HEK293T (cell line): ENCODE results near the gene SLC4A8.

Experiments used
- CTCF ChIA-PET: fragments of 350-600 bp; formaldehyde crosslinking; extraction: SDS; loops from one replicate; lab custom pipeline; 2021; ENCODE audit warnings: antibody characterized with exemption, inconsistent platforms; lab: Yijun Ruan, JAX
- POLR2A ChIA-PET: fragments of 350-600 bp; formaldehyde crosslinking; extraction: SDS; loops from one replicate; lab custom pipeline; 2020; ENCODE audit warnings: antibody characterized with exemption, inconsistent platforms; lab: Yijun Ruan, JAX
- DNase-seq: peaks from one replicate; pipeline ENCODE4 v3.0.0; 2012; ENCODE audit warnings: mixed read lengths; ENCODE audit errors: extremely low spot score
- ARNT ChIP-seq: fragments of 450-650 bp; IDR thresholded peaks from 2 replicates; pipeline ENCODE4 v1.6.1; 2017; ENCODE audit warnings: mild to moderate bottlenecking
- BHLHE40 ChIP-seq: fragments of 450-650 bp; IDR thresholded peaks from 2 replicates; pipeline ENCODE4 v1.6.1; 2016; ENCODE audit warnings: mild to moderate bottlenecking, moderate library complexity, borderline replicate concordance
- CTBP1 ChIP-seq: fragments of 450-650 bp; IDR thresholded peaks from 2 replicates; pipeline ENCODE4 v1.6.1; 2016; ENCODE audit warnings: borderline replicate concordance
- ELF4 ChIP-seq: fragments of 450-650 bp; IDR thresholded peaks from 2 replicates; pipeline ENCODE4 v1.6.1; 2017; ENCODE audit warnings: antibody characterized with exemption
- FOXA1 ChIP-seq: fragments of 450-650 bp; IDR thresholded peaks from 2 replicates; pipeline ENCODE4 v1.6.1; 2016; ENCODE audit warnings: mild to moderate bottlenecking
- FOXK2 ChIP-seq: fragments of 450-650 bp; IDR thresholded peaks from 2 replicates; pipeline ENCODE4 v1.6.1; 2016; ENCODE audit warnings: mild to moderate bottlenecking
- FOXM1 ChIP-seq: fragments of 450-650 bp; IDR thresholded peaks from 2 replicates; pipeline ENCODE4 v1.6.1; 2017; ENCODE audit warnings: mild to moderate bottlenecking, borderline replicate concordance
- HDGF ChIP-seq: fragments of 450-650 bp; IDR thresholded peaks from 2 replicates; pipeline ENCODE4 v1.6.1; 2017; ENCODE audit warnings: antibody characterized with exemption, borderline replicate concordance
- L3MBTL2 ChIP-seq: fragments of 450-650 bp; conservative IDR thresholded peaks from 2 replicates; pipeline ENCODE4 v1.6.1; 2016; ENCODE audit warnings: mild to moderate bottlenecking
- LEF1 ChIP-seq: fragments of 450-650 bp; IDR thresholded peaks from 2 replicates; pipeline ENCODE4 v1.6.1; 2017; ENCODE audit warnings: mild to moderate bottlenecking, borderline replicate concordance
- NFRKB ChIP-seq: fragments of 450-650 bp; IDR thresholded peaks from 2 replicates; pipeline ENCODE4 v1.6.1; 2016; ENCODE audit warnings: mild to moderate bottlenecking, moderate library complexity
- PKNOX1 ChIP-seq: fragments of 450-650 bp; IDR thresholded peaks from 2 replicates; pipeline ENCODE4 v1.6.1; 2016
- SP1 ChIP-seq: fragments of 450-650 bp; IDR thresholded peaks from 2 replicates; pipeline ENCODE4 v1.6.1; 2017
- SUZ12 ChIP-seq: fragments of 450-650 bp; IDR thresholded peaks from 2 replicates; pipeline ENCODE4 v1.6.1; 2016; ENCODE audit warnings: mild to moderate bottlenecking
- TARDBP ChIP-seq: fragments of 450-650 bp; IDR thresholded peaks from 2 replicates; pipeline ENCODE4 v1.6.1; 2016
- ZNF384 ChIP-seq: fragments of 450-650 bp; IDR thresholded peaks from 2 replicates; pipeline ENCODE4 v1.6.1; 2016

The SLC4A8 gene

DNA sequence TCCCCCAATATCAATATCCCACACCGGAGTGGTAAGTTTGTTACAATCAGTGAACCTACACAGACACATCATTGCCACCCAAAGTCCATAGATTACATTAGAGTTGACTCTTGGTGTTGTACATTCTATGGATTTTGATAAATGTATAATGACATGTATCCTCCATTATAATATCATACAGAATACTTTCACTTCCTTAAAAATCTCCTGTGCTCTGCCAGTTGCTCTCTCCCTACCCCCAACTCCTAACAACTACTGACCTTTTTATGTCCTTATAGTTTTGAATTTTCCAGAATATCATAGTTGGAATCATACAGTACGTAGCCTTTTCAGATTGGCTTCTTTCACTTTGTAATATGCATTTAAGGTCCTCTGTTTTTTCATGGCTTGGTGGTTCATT is 48.4 kb downstream of the SLC4A8 start:
- ChIA-PET CTCF (no interaction called here), POLR2A (no interaction called here)
- TF ChIP-seq SUZ12: no peak
- no peak for DNase-seq

DNA sequence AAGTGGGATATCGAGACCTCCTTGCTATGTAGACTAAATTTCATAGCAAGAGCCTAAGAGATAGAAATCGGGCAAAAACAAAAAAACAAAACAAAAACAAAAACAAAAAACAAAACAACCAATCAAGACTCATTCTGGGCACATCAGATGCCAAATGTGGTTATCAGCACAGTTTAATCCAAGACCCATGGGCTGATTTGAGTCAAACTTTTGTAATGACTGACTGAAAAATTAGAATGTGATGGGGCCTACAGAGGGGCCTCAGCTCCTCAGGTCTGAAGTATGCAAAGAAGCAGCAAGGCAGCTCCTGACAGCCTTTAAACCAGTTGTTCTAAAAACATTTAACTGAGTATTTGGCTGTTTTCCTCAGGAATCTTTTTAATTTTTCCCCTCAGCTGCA is 49.3 kb downstream of the SLC4A8 start:
- ChIA-PET CTCF (no interaction called here), POLR2A (no interaction called here)
- DNase-seq: no peak
- TF ChIP-seq NFRKB (no peak), PKNOX1 (no peak), SUZ12 (no peak), ZNF384 (no peak), L3MBTL2 (no peak), HDGF (no peak), LEF1 (no peak), FOXA1 (no peak), CTBP1 (no peak)

GRCh38 chr12:51475543-51475942 is 50.9 kb downstream of the SLC4A8 start:
- ChIA-PET CTCF (no interaction called here), POLR2A (no interaction called here)
- no peak for TF ChIP-seq SUZ12
- TF ChIP-seq LEF1: no peak
- TF ChIP-seq ELF4: no peak
- no peak for TF ChIP-seq TARDBP
- no peak for DNase-seq

GRCh38 chr12:51480978-51481377 is 56.3 kb downstream of the SLC4A8 start:
- ChIA-PET POLR2A (no interaction called here), CTCF (no interaction called here)
- no peak for DNase-seq
- TF ChIP-seq FOXK2 (no peak), SUZ12 (no peak), FOXM1 (no peak), BHLHE40 (no peak), TARDBP (no peak), NFRKB (no peak), ELF4 (no peak), LEF1 (no peak)

GRCh38 chr12:51482929-51483697 is 58.5 kb downstream of the SLC4A8 start:
- CTCF ChIA-PET: no interaction called here
- TF ChIP-seq SUZ12: no peak
- TF ChIP-seq BHLHE40: no peak
- TF ChIP-seq ELF4: no peak
- no peak for TF ChIP-seq LEF1
- TF ChIP-seq FOXM1: no peak
- no peak for TF ChIP-seq ARNT
- no peak for TF ChIP-seq ZNF384
- no peak for TF ChIP-seq HDGF
- no peak for TF ChIP-seq CTBP1
- POLR2A ChIA-PET: no interaction called here
- no peak for DNase-seq

DNA sequence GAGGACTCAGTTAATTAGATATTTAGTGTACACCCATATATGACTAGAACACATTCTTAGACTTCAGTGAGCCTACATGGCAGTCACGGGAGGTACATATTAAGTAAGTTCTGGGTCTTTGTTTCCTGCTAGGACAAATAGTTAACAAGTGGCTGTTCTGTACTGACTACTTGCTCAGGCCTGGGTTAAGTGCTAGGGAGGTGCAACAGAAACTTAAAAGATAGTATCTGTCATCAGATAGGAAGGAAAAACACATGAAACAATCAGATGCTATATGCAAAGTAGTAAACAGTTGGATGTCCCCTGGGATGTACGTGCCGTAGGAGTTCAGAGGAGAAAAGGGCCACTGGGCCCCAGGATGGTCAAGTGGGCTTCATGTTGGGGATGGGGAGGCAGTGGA is 59.5 kb downstream of the SLC4A8 start:
- ChIA-PET CTCF (no interaction called here), POLR2A (no interaction called here)
- DNase-seq: no peak
- TF ChIP-seq NFRKB (no peak), LEF1 (no peak), ARNT (no peak), SUZ12 (no peak), SP1 (no peak), HDGF (no peak), ELF4 (no peak), ZNF384 (no peak), PKNOX1 (no peak), BHLHE40 (no peak), L3MBTL2 (no peak), FOXM1 (no peak)

DNA sequence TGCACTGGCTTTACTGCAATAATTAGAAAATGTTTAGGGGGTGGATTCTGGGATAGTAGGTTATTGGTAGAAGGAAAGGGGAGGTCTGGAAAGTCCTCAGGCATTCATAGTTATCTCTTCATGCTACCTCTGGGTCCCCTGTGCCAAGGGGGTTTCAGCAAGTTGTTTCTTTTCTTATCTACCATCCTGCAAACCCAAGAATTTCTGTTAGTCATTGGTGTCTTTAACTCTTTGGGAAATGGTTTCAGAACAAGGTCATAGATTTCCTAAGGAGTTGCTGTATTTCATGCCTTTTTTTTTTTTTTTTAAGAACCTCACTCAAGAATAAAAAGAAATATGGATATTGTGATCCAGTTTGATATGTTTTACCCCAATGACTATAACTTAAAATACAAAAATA is 63.6 kb downstream of the SLC4A8 start:
- DNase-seq: no peak
- CTCF ChIA-PET: no interaction called here
- POLR2A ChIA-PET: no interaction called here
- TF ChIP-seq ARNT: no peak
- no peak for TF ChIP-seq L3MBTL2

DNA sequence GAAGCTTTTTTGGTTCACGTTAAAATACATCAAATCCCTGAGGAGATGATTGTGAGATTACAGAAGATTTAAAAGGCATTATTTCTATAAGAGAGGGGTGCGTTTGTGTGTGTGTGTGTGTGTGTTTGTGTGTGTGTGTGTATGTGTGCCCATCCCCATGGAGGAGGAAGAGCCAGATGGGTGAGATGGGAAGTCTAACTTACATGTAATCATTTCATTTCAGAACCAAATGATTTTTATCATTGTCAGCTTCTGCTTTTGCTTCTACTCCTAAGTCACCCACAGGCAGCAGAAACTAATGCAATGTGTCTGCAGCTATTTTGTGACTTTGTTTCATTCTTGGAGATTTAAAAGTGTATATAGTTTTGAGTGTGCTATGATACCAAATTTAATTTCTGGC is 68.7 kb downstream of the SLC4A8 start:
- ChIA-PET POLR2A (no interaction called here), CTCF (no interaction called here)
- TF ChIP-seq FOXA1: no peak
- TF ChIP-seq NFRKB: no peak
- TF ChIP-seq SP1: no peak
- no peak for TF ChIP-seq ARNT
- TF ChIP-seq HDGF: no peak
- no peak for TF ChIP-seq FOXM1
- TF ChIP-seq ELF4: no peak
- no peak for TF ChIP-seq LEF1
- no peak for TF ChIP-seq BHLHE40
- no peak for TF ChIP-seq L3MBTL2
- no peak for TF ChIP-seq ZNF384
- no peak for TF ChIP-seq SUZ12
- no peak for TF ChIP-seq TARDBP
- no peak for TF ChIP-seq CTBP1
- DNase-seq: no peak
